Neural progenitor cell (in vitro differentiated cells): ENCODE measurements around the gene PHF23.

Experiments
- CTCF ChIP-seq: fragments of 200-600 bp; sonication (generic); IDR thresholded peaks from 2 replicates; pipeline ENCODE4 v1.5.1; 2017; ENCODE audit warnings: antibody characterized with exemption, mild to moderate bottlenecking
- EZH2 ChIP-seq: fragments of 200-600 bp; sonication (generic); IDR thresholded peaks from 2 replicates; pipeline ENCODE4 v1.6.1; 2017; ENCODE audit warnings: antibody characterized with exemption, mild to moderate bottlenecking, moderate library complexity
- EZH2phosphoT487 ChIP-seq: fragments of 200-600 bp; sonication (generic); IDR thresholded peaks from 2 replicates; pipeline ENCODE4 v1.6.1; 2017; ENCODE audit warnings: antibody characterized with exemption

GRCh38 chr17:7208027-7208571 lies 31.2 kb downstream of the PHF23 start:
- TF ChIP-seq CTCF (no peak), EZH2 (no peak), EZH2phosphoT487 (no peak)
